Adrenal gland (tissue), 12 donors: ENCODE data around the gene ITPK1. TPM values are rescaled to one million over a fixed set of nuclear protein-coding genes. Genes with fewer than 3 reads are reported as not detected.

ENCODE experiments used
- DNase-seq, 7 donors: peaks; one replicate each; pipeline ENCODE4 v3.0.0-alpha.2; 2019 to 2020
- H3K27ac ChIP-seq, 5 donors: fragments of 200-600 bp; sonication (generic) in 4 of 5; 1 replicate in 3 of 5; 2 replicates in 2 of 5; pipeline versions ENCODE4 v1.5.1 to v1.8.0; 2016 to 2020; ENCODE audit warnings: mild to moderate bottlenecking in 1 of 5
- H3K27me3 ChIP-seq: fragments of 200-600 bp; 2 replicates; pipeline ENCODE4 v1.8.0; 2021
- H3K36me3 ChIP-seq, 2 donors: fragments of 200-600 bp; replicated peaks in 1 of 2; 1 replicate in 1 of 2; 2 replicates in 1 of 2; pipeline versions ENCODE4 v1.5.1 to v1.8.0; 2018 to 2022
- H3K4me1 ChIP-seq, 2 donors: fragments of 200-600 bp; replicated peaks in 1 of 2; 1 replicate in 1 of 2; 2 replicates in 1 of 2; pipeline versions ENCODE4 v1.5.1 to v1.8.0; 2018 to 2021
- H3K4me3 ChIP-seq, 4 donors: fragments of 200-600 bp; sonication (generic) in 3 of 4; one replicate each; pipeline ENCODE4 v1.5.1; 2016 to 2018
- H3K9me3 ChIP-seq, 3 donors: fragments of 200-600 bp; sonication (generic) in 1 of 3; replicated peaks in 1 of 3; 1 replicate in 2 of 3; 2 replicates in 1 of 3; pipeline versions ENCODE4 v1.5.1 to v1.8.0; 2016 to 2021
- POLR2A ChIP-seq, 2 donors: fragments of 450-650 bp; IDR thresholded peaks; one replicate each; pipeline ENCODE4 v1.6.1; 2017; ENCODE audit warnings: antibody characterized with exemption in 2 of 2, mild to moderate bottlenecking in 2 of 2, moderate library complexity in 1 of 2
- WGBS, 4 donors: extraction: QIAGEN DNeasy Blood & Tissue Kit in 2 of 4; methylation state at CpG; one replicate each; pipeline versions ENCODE4 v1.1.5 to v1.1.7; 2013 to 2017; 5-methylcytosine and 5-hydroxymethylcytosine counted together
- intact Hi-C, 2 donors: fragments of 100-400 bp; cut with DNase I; formaldehyde crosslinking; loops; one replicate each; pipeline versions ENCODE4 v1.14.1 to v1.15.0; 2022 to 2023
- polyA plus RNA-seq, 3 donors: library from polyadenylated mRNA; stranded (reverse); fragments of 200-250 nt in 2 of 3; fragments of 350-450 nt in 1 of 3; fragmentation: Illumina TruSeq in 1 of 3; extraction: RNeasy Lipid Tissue Mini Kit (QIAGEN cat#74804) in 1 of 3; gene quantifications; one replicate each; pipeline ENCODE4 v1.2.3, GENCODE V29; 2013 to 2014
- total RNA-seq, 9 donors: library from RNA; depleted of rRNA in 4 of 9; stranded (reverse); fragments of >200 nt in 4 of 9; fragments of 120-200 nt in 1 of 9; fragmentation: NEBNext Ultra II Directional in 1 of 9; extraction: Animal tissue kit (Norgen Biotek cat#: 25700) in 1 of 9; gene quantifications; one replicate each; pipeline versions ENCODE4 v1.1.0 to v1.2.4, GENCODE V29; 2013 to 2023
- TF ChIP-seq, protein P1 (sequence below), 6 experiments: fragments of 450-650 bp in 4 of 6; fragments of 200-600 bp in 2 of 6; sonication (generic) in 1 of 6; IDR thresholded peaks; 1 replicate in 5 of 6; 2 replicates in 1 of 6; pipeline versions ENCODE4 v1.5.1 to v1.8.0; 2016 to 2021; ENCODE audit warnings: antibody characterized with exemption in 6 of 6, mild to moderate bottlenecking in 2 of 6, moderate library complexity in 1 of 6
- donor health status: healthy with polysubstance abuse.
- donor health status: Bipolar disorder and iron deficiency.
- donor health status: DM: yes; HTN: yes; CAD: no.
- donor health status: DM: no; HTN: no; CAD: no.
- donor health status: DM: no; HTN: no; CAD: no.
- donor health status: DM: yes; HTN: yes; CAD: no.

Gene ITPK1
- total and polyA plus RNA-seq, 12 donors = 28.1 to 182 (median 49.2) TPM

DNA sequence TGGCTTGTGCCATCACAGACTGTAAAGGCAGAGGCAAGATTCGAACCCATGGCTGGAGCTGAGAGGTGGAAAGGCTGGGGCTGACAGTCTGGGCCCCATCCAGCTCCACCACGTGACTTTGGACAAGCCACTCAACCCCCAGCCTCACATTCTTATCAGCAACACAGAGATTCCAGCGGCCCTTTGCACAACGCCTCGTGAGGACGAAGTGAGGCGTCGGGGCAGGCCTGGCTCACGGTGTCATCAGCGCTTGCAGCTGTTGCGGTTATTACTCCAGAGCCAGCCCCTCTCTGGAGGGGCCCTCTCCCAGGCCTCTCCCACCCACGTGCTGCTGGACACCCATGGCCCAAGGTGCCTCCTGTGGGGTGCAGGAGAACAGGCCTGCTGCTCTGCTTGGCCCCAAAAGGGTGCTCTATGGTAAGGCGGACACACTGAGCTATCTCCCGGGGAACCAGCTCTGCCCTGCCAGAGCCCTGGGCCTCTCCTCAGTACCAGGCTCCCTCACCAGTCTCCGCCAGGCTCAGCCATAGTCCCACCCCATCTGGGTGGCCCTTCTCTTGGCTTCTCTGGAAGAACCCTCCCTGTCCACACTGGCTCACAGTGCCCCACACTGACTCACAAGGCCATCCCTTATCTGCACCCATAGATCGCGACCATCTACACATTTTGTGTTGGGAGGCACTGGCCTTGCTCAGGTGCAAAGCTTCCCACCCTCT is 171.7 kb downstream of the ITPK1 start:
- WGBS, 4 donors = 86 to 91% (median 87%) methylated on average over 16 to 17 of the region's 17 CpGs
- peak in 1 of 7 donors; percentile 22 for DNase-seq
- Histone ChIP-seq H3K36me3 (peaks cover 0 to 8% of the 10 kb centered on the region in 2 donors), H3K27ac (no peak overlapping the region), H3K9me3 (no peaks in the 10 kb centered on the region), H3K27me3 (no peaks in the 10 kb centered on the region), H3K4me1 (no peaks in the 10 kb centered on the region), H3K4me3 (no peak overlapping the region)
- intact Hi-C loops = no loop called here
- TF ChIP-seq, protein P1, sequence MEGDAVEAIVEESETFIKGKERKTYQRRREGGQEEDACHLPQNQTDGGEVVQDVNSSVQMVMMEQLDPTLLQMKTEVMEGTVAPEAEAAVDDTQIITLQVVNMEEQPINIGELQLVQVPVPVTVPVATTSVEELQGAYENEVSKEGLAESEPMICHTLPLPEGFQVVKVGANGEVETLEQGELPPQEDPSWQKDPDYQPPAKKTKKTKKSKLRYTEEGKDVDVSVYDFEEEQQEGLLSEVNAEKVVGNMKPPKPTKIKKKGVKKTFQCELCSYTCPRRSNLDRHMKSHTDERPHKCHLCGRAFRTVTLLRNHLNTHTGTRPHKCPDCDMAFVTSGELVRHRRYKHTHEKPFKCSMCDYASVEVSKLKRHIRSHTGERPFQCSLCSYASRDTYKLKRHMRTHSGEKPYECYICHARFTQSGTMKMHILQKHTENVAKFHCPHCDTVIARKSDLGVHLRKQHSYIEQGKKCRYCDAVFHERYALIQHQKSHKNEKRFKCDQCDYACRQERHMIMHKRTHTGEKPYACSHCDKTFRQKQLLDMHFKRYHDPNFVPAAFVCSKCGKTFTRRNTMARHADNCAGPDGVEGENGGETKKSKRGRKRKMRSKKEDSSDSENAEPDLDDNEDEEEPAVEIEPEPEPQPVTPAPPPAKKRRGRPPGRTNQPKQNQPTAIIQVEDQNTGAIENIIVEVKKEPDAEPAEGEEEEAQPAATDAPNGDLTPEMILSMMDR (IDR thresholded peaks at IDR 0.05) = no peak
- TF ChIP-seq POLR2A (IDR thresholded peaks at IDR 0.05) = no peak

- Histone ChIP-seq H3K36me3 (peaks cover 0 to 8% of the 10 kb centered on the region in 2 donors), H3K27me3 (no peaks in the 10 kb centered on the region), H3K9me3 (no peaks in the 10 kb centered on the region), H3K4me1 (no peaks in the 10 kb centered on the region), H3K4me3 (no peak overlapping the region), H3K27ac (no peak overlapping the region)
- intact Hi-C loops = no loop called here
- WGBS, 4 donors = 93 to 96% (median 96%) methylated on average over 25 to 30 of the region's 30 CpGs
- TF ChIP-seq, protein P1 (IDR thresholded peaks at IDR 0.05) = no peak
- TF ChIP-seq POLR2A (IDR thresholded peaks at IDR 0.05) = no peak
- DNase-seq = no peak
Observed at GRCh38 chr14:92942976-92943710, 172.6 kb downstream of the ITPK1 start.

- Histone ChIP-seq H3K9me3 (no peaks in the 10 kb centered on the region), H3K36me3 (peaks cover 0 to 8% of the 10 kb centered on the region in 2 donors), H3K27ac (no peak overlapping the region), H3K27me3 (no peaks in the 10 kb centered on the region), H3K4me1 (no peaks in the 10 kb centered on the region), H3K4me3 (no peak overlapping the region)
- no peak for TF ChIP-seq POLR2A (IDR thresholded peaks at IDR 0.05)
- TF ChIP-seq, protein P1 (IDR thresholded peaks at IDR 0.05) = no peak
- intact Hi-C loops = no loop called here
- no peak for DNase-seq
- 91 to 100% (median 94%) methylated on average over 1 to 8 of the region's 8 CpGs for WGBS, 4 donors
Observed at GRCh38 chr14:92942576-92942975, 173.1 kb downstream of the ITPK1 start.

GRCh38 chr14:92942136-92942535 is 173.6 kb downstream of the ITPK1 start:
- DNase-seq = no peak
- H3K27ac ChIP-seq = no peak overlapping the region
- intact Hi-C loops = no loop called here
- H3K4me1 ChIP-seq = no peaks in the 10 kb centered on the region
- WGBS, 4 donors = 85 to 96% (median 93%) methylated on average over 5 of the region's 5 CpGs
- TF ChIP-seq POLR2A (IDR thresholded peaks at IDR 0.05) = no peak
- no peaks in the 10 kb centered on the region for H3K9me3 ChIP-seq
- H3K36me3 ChIP-seq = peaks cover 0 to 8% of the 10 kb centered on the region in 2 donors
- no peaks in the 10 kb centered on the region for H3K27me3 ChIP-seq
- no peak overlapping the region for H3K4me3 ChIP-seq
